ENCODE results near the gene UPK1A.
A peak's percentile ranks its signal among the peaks of the same experiment; 100 is the strongest.

Gene UPK1A

GRCh38 chr19:35666251-35666913, at the start of gene UPK1A:
UPK1A (plus strand) TSS chr19:35666517; CDS start chr19:35666813, 296 bp downstream.
- DNase-seq (ENCODE audit: low read depth in 2 of 2): no peak

GRCh38 chr19:35618857-35619256, 47.5 kb upstream of the UPK1A start:
- no peak for DNase-seq (ENCODE audit: low read depth in 2 of 2)

- DNase-seq (ENCODE audit: low read depth in 2 of 2): no peak
Observed at GRCh38 chr19:35619290-35619923, 46.9 kb upstream of the UPK1A start.

- DNase-seq (ENCODE audit: low read depth in 2 of 2): no peak
Observed at GRCh38 chr19:35620001-35620400, 46.3 kb upstream of the UPK1A start.

- DNase-seq (ENCODE audit: low read depth in 2 of 2): no peak
Observed at GRCh38 chr19:35621708-35622107, 44.6 kb upstream of the UPK1A start.

- DNase-seq (ENCODE audit: low read depth in 2 of 2): no peak
Observed at GRCh38 chr19:35622750-35623149, 43.6 kb upstream of the UPK1A start.

GRCh38 chr19:35623327-35624010, 42.8 kb upstream of the UPK1A start:
- DNase-seq (ENCODE audit: low read depth in 2 of 2): no peak

GRCh38 chr19:35628264-35628564, 38.1 kb upstream of the UPK1A start:
- no peak for DNase-seq (ENCODE audit: low read depth in 2 of 2)

GRCh38 chr19:35628565-35629331, 37.6 kb upstream of the UPK1A start, which contains the start of gene RBM42:
RBM42 (plus strand) TSS chr19:35629036; CDS start chr19:35629154, 118 bp downstream.
- peak; percentile 94 to 95 for DNase-seq (ENCODE audit: low read depth in 2 of 2)

GRCh38 chr19:35629332-35629633, 37.0 kb upstream of the UPK1A start:
- DNase-seq (ENCODE audit: low read depth in 2 of 2): no peak

GRCh38 chr19:35633727-35634440, 32.4 kb upstream of the UPK1A start:
- no peak for DNase-seq (ENCODE audit: low read depth in 2 of 2)

GRCh38 chr19:35636651-35637050, 29.7 kb upstream of the UPK1A start:
- DNase-seq (ENCODE audit: low read depth in 2 of 2): no peak

- no peak for DNase-seq (ENCODE audit: low read depth in 2 of 2)
Observed at GRCh38 chr19:35637165-35637564, 29.2 kb upstream of the UPK1A start.

- no peak for DNase-seq (ENCODE audit: low read depth in 2 of 2)
Observed at GRCh38 chr19:35639321-35639639, 27.0 kb upstream of the UPK1A start.

- DNase-seq (ENCODE audit: low read depth in 2 of 2): no peak
Observed at GRCh38 chr19:35639863-35640262, 26.5 kb upstream of the UPK1A start.

GRCh38 chr19:35641515-35642151, 24.7 kb upstream of the UPK1A start, which contains the start of gene ETV2:
ETV2 (plus strand) TSS chr19:35641745; CDS start chr19:35642461, 716 bp downstream.
- peak; percentile 29 to 37 for DNase-seq (ENCODE audit: low read depth in 2 of 2)

- DNase-seq (ENCODE audit: low read depth in 2 of 2): no peak
Observed at GRCh38 chr19:35642312-35642711, 24.0 kb upstream of the UPK1A start.

GRCh38 chr19:35642798-35643254, 23.5 kb upstream of the UPK1A start:
- DNase-seq (ENCODE audit: low read depth in 2 of 2): no peak

- DNase-seq (ENCODE audit: low read depth in 2 of 2): peak; percentile 55 to 59
Observed at GRCh38 chr19:35643255-35644205, 22.8 kb upstream of the UPK1A start.

Measured in stimulated activated CD8-positive, alpha-beta memory T cell treated with anti-CD3 and anti-CD28 coated beads, Interleukin-15, amount 100 ng/mL, for 4 hours (primary cell).